ENCODE measurements around the gene CASP4. TPM values are rescaled to one million over a fixed set of nuclear protein-coding genes. Genes with fewer than 3 reads are reported as not detected.

The CASP4 gene
- polyA plus RNA-seq, 1 donor: 89.7 TPM

DNA sequence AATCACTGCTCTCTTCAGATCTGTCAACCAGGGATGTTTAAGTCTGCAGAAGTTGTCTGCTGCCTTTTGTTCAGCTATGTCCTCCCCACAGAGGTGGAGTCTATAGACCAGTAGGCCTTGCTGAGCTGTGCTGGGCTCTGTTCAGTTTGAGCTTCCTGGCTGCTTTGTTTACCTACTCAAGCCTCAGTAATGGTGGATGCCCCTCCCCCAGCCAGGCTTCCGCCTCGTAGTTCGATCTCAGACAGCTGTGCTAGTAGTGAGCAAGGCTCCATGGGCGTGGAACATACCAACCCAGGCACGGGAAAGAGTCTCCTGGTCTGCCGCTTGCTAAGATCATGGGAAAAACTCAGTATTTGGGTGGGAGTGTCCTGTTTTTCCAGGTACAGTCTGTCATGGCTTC lies 42.5 kb downstream of the CASP4 start:
- Histone ChIP-seq H3K27me3 (ENCODE audit: control insufficient read depth, insufficient read depth, low read length) (no peaks in the 10 kb centered on the region), H3K9me3 (ENCODE audit: control insufficient read depth, low read depth, low read length) (no peaks in the 10 kb centered on the region), H3K27ac (ENCODE audit: low read length) (no peak overlapping the region), H3K4me3 (ENCODE audit: low read length) (no peak overlapping the region), H3K36me3 (ENCODE audit: control insufficient read depth, insufficient read depth, low read length) (no peaks in the 10 kb centered on the region), H3K4me1 (ENCODE audit: control insufficient read depth, insufficient read depth, low read length) (no peaks in the 10 kb centered on the region)
- no peak for DNase-seq
- no CpG with 5 or more reads among the region's 6 CpGs for WGBS (ENCODE audit: insufficient coverage, low lambda C conversion rate)

DNA sequence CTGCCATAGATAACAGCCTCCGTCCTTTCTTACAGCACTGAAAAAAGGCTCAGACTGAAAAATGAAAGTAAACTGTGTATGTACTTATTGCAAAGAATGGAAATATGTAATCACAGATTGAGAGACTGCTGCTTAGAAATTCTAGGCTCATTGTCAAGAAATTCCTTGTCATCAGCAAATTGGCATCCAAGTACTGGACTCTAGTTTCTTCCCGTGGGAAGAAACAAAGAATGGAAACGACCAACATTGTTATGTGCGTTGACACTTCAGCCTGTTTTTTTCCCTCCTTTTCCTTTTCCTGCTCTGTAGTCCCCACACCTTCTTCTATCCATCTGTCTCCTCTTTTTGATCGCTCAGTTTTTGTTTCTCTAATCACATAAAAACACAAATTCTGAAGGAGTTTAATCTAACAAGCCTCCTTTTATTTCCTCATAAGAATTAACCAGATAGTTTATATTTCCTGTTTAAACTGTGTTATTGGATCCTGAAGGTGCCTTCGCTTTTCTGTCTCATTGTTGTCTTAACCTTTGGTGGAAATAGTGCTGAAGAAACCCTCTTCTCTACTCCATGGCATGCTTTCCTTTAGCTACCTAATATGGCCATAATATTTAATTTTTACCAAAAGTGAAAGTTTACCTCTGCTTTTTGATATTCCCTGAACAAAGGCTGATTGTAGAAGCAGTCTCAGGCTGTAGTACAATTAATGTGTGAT lies 50.1 kb downstream of the CASP4 start:
- H3K4me3 ChIP-seq (ENCODE audit: low read length): peak overlapping the region; percentile 20
- H3K27me3 ChIP-seq (ENCODE audit: control insufficient read depth, insufficient read depth, low read length): no peaks in the 10 kb centered on the region
- no peaks in the 10 kb centered on the region for H3K9me3 ChIP-seq (ENCODE audit: control insufficient read depth, low read depth, low read length)
- H3K27ac ChIP-seq (ENCODE audit: low read length): no peak overlapping the region
- peak; percentile 12 to 58 for DNase-seq
- no peaks in the 10 kb centered on the region for H3K36me3 ChIP-seq (ENCODE audit: control insufficient read depth, insufficient read depth, low read length)
- H3K4me1 ChIP-seq (ENCODE audit: control insufficient read depth, insufficient read depth, low read length): no peaks in the 10 kb centered on the region
- WGBS (ENCODE audit: insufficient coverage, low lambda C conversion rate): 47% methylated on average over 6 of the region's 6 CpGs

DNA sequence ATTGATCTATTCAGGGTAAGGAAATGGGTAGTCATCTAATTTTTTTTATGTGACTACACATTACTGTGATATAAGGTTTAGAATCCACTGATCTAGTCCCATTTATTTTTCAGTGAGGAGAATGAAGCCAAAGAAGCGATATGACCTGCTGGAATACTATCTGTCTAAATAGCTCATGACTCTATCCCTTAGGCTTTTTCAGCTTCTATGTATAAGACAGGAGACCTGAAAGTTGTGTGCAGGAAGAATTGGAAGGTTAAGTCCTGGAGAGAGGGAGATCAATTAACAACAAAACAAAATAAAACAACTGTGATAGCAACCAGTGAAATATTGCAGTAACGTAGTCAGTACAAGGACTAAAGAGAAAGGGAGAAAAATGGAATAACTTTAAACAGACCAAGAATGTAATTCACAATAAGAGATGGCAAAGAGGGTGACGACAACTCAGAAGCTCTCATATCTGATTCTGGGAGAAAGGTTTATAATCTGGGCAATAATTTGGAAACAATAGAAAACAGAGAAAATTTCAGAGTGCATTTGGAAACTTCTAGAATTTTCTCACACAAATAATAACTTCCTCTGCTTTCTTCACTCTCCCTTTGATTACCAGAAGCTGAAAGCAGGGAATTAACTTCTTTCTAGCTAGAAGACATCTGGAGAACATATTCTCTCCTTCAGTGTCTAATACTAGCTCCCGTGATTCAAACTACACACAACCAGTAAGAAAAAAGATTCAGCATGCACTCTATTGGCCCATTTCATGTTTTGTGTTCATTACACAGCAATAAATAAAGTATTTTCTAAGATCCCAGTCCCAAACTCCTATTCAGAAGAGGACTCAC lies 50.9 kb downstream of the CASP4 start:
- no peaks in the 10 kb centered on the region for H3K9me3 ChIP-seq (ENCODE audit: control insufficient read depth, low read depth, low read length)
- DNase-seq: no peak
- peak overlapping the region; percentile 0 for H3K27ac ChIP-seq (ENCODE audit: low read length)
- WGBS (ENCODE audit: insufficient coverage, low lambda C conversion rate): 75% methylated on average over 2 of the region's 4 CpGs
- no peaks in the 10 kb centered on the region for H3K4me1 ChIP-seq (ENCODE audit: control insufficient read depth, insufficient read depth, low read length)
- H3K4me3 ChIP-seq (ENCODE audit: low read length): peak overlapping the region; percentile 20
- H3K36me3 ChIP-seq (ENCODE audit: control insufficient read depth, insufficient read depth, low read length): no peaks in the 10 kb centered on the region
- H3K27me3 ChIP-seq (ENCODE audit: control insufficient read depth, insufficient read depth, low read length): no peaks in the 10 kb centered on the region

DNA sequence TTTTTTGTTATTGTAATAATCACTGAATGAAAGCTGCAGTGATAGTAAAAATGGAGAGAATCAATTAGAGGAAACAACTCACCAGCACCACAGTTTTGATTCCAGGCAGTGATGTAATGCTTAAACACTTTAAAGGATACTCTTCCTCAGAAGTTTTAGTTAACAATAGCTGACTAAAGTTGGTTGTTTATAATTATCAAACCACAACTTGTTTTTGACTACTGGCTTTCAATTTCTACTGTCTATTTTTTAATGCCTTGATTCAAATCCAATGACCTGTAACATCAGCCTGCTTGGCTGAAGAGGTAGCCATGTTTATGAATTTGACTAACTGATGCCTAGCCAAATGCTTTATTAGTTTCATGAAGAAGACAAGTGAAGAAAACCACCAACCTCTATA lies 51.9 kb downstream of the CASP4 start:
- Histone ChIP-seq H3K4me3 (ENCODE audit: low read length) (no peak overlapping the region), H3K36me3 (ENCODE audit: control insufficient read depth, insufficient read depth, low read length) (no peaks in the 10 kb centered on the region), H3K27ac (ENCODE audit: low read length) (no peak overlapping the region), H3K9me3 (ENCODE audit: control insufficient read depth, low read depth, low read length) (no peaks in the 10 kb centered on the region), H3K27me3 (ENCODE audit: control insufficient read depth, insufficient read depth, low read length) (no peaks in the 10 kb centered on the region), H3K4me1 (ENCODE audit: control insufficient read depth, insufficient read depth, low read length) (no peaks in the 10 kb centered on the region)
- no peak for DNase-seq

DNA sequence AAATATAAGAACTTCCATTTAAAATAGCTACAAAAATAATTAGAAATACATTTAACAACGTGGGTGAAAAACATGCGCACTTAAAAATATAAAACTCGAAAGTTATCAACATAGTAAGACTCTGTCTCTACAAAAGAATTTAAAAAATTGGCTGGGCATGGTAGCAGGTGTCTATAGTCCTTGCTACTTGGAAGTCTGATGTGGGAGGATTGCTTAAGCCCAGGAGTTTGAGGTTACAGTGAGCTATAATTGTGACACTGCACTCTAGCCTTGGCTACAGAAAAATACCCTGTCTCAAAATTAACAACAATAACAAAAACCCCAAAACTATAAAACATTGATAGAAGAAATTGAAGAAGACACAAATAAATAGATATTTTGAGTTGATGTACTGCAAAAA lies 56.3 kb downstream of the CASP4 start:
- Histone ChIP-seq H3K4me3 (ENCODE audit: low read length) (no peak overlapping the region), H3K27me3 (ENCODE audit: control insufficient read depth, insufficient read depth, low read length) (no peaks in the 10 kb centered on the region), H3K4me1 (ENCODE audit: control insufficient read depth, insufficient read depth, low read length) (no peaks in the 10 kb centered on the region), H3K27ac (ENCODE audit: low read length) (no peak overlapping the region), H3K9me3 (ENCODE audit: control insufficient read depth, low read depth, low read length) (no peaks in the 10 kb centered on the region), H3K36me3 (ENCODE audit: control insufficient read depth, insufficient read depth, low read length) (no peaks in the 10 kb centered on the region)
- no peak for DNase-seq
- no CpG with 5 or more reads among the region's 3 CpGs for WGBS (ENCODE audit: insufficient coverage, low lambda C conversion rate)

DNA sequence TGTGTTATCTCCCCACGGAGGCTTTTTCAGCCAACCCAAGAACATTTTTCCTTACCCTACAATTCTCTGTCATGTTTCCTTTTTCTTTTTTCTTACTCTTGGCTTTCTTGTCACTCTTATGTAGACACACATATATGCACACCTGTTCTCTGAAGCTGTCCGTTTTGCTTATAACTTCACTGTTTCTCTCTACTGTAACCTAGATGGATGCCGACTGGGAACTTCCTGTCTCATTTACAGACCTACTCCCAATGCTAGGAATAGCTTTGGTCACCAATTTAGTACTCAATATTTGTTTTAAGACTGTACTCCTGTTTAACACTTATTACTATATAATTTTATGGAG lies 60.2 kb downstream of the CASP4 start:
- H3K36me3 ChIP-seq (ENCODE audit: control insufficient read depth, insufficient read depth, low read length): no peaks in the 10 kb centered on the region
- no peak overlapping the region for H3K27ac ChIP-seq (ENCODE audit: low read length)
- DNase-seq: no peak
- no peaks in the 10 kb centered on the region for H3K4me1 ChIP-seq (ENCODE audit: control insufficient read depth, insufficient read depth, low read length)
- WGBS (ENCODE audit: insufficient coverage, low lambda C conversion rate): 93% methylated on average over 2 of the region's 3 CpGs
- no peaks in the 10 kb centered on the region for H3K27me3 ChIP-seq (ENCODE audit: control insufficient read depth, insufficient read depth, low read length)
- no peak overlapping the region for H3K4me3 ChIP-seq (ENCODE audit: low read length)
- H3K9me3 ChIP-seq (ENCODE audit: control insufficient read depth, low read depth, low read length): no peaks in the 10 kb centered on the region

DNA sequence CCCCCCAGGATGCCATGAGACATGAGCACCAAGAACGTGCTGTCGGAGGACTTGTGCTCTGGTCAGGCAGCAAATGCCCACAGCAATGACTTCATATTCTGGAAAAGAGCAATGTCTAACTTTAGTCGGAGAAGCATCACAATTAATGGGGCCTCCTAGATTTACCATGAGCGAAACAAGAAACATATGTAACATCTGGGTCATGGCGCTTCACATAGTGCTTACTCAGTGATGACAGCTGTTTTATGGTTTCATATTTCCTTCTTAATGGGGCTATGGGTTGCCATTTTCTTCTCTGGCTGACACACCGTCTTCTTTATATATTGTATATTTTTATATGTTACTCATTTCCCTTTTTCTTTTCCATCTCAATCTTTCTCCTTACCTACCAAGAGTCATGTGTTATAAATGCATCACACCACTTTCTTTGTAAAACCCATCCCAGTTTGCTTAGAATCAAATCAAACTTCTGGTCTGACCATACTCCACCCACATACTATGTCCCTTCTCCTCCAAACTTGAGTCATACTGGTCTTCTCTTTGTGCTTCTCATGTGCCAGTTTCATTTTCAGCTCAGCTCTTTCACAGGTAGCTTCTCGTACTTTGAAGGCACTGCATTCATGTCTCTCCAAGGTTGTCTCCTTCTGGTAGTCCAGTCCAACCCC lies 60.7 kb downstream of the CASP4 start:
- 100% methylated on average over 1 of the region's 7 CpGs for WGBS (ENCODE audit: insufficient coverage, low lambda C conversion rate)

DNA sequence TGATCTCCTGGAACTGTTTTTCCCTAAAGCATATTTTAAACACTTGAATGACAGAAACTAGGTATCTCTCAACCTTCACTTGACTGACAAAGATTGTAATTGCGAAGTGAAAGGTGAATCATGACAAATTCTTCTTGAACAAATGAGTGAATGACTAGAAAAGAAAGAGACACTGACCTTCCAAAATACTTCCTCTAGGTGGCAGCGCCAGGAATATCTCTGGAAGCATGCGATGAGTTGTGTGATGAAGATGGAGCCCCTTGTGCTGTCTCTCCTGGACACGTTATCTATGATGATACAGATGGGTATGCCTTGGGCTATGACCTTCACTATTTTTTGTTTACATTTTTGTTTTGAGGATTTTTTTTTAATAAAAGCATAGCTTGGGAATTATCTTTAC lies 63.1 kb downstream of the CASP4 start:
- Histone ChIP-seq H3K27me3 (ENCODE audit: control insufficient read depth, insufficient read depth, low read length) (no peaks in the 10 kb centered on the region), H3K4me3 (ENCODE audit: low read length) (no peak overlapping the region), H3K36me3 (ENCODE audit: control insufficient read depth, insufficient read depth, low read length) (no peaks in the 10 kb centered on the region), H3K27ac (ENCODE audit: low read length) (no peak overlapping the region), H3K4me1 (ENCODE audit: control insufficient read depth, insufficient read depth, low read length) (no peaks in the 10 kb centered on the region), H3K9me3 (ENCODE audit: control insufficient read depth, low read depth, low read length) (no peaks in the 10 kb centered on the region)
- 63% methylated on average over 2 of the region's 4 CpGs for WGBS (ENCODE audit: insufficient coverage, low lambda C conversion rate)
- no peak for DNase-seq

More for the DNA sequence above, 60.7 kb downstream of the CASP4 start:
- Histone ChIP-seq H3K36me3 (ENCODE audit: control insufficient read depth, insufficient read depth, low read length) (no peaks in the 10 kb centered on the region), H3K4me3 (ENCODE audit: low read length) (no peak overlapping the region), H3K27me3 (ENCODE audit: control insufficient read depth, insufficient read depth, low read length) (no peaks in the 10 kb centered on the region), H3K4me1 (ENCODE audit: control insufficient read depth, insufficient read depth, low read length) (no peaks in the 10 kb centered on the region), H3K9me3 (ENCODE audit: control insufficient read depth, low read depth, low read length) (no peaks in the 10 kb centered on the region), H3K27ac (ENCODE audit: low read length) (no peak overlapping the region)
- DNase-seq: no peak

DNA sequence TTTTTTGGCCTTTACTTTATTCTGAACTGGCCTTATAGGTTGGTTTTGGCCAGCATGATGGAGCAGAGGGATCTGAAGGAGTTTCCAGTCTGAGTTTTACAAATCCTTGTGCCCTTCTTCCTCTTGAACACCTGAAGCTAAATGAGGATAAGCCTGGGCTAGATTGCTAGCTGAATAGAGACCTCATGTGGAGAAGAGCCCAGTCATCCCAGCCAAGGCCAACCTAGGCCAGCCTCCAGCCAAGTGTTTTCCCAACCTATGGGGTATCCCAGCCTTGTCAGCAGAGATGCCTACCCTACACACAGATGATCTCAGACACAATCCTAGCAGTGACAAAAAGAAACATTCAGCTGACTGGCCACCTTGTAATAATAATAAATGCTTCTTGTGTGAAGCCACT lies 69.1 kb downstream of the CASP4 start:
- Histone ChIP-seq H3K4me1 (ENCODE audit: control insufficient read depth, insufficient read depth, low read length) (no peaks in the 10 kb centered on the region), H3K27me3 (ENCODE audit: control insufficient read depth, insufficient read depth, low read length) (no peaks in the 10 kb centered on the region), H3K4me3 (ENCODE audit: low read length) (no peak overlapping the region), H3K27ac (ENCODE audit: low read length) (no peak overlapping the region), H3K36me3 (ENCODE audit: control insufficient read depth, insufficient read depth, low read length) (no peaks in the 10 kb centered on the region), H3K9me3 (ENCODE audit: control insufficient read depth, low read depth, low read length) (no peaks in the 10 kb centered on the region)
- no peak for DNase-seq

DNA sequence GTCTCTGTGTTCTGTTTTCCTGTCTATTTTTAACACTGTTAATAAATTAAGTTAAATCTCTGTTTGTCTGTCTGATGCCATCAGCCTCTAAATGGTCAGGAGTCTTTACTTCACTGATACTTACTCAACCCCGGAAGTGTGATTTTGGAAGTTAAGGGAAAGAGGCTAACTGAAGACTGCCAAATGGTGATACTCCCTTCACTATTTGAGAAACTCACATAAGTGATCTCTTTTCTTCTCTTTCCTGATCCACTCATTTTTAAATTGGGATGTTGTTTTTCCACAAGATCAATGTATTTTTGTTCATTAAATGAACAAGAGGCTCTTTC lies 69.7 kb downstream of the CASP4 start:
- no peaks in the 10 kb centered on the region for H3K36me3 ChIP-seq (ENCODE audit: control insufficient read depth, insufficient read depth, low read length)
- no peak overlapping the region for H3K4me3 ChIP-seq (ENCODE audit: low read length)
- H3K27me3 ChIP-seq (ENCODE audit: control insufficient read depth, insufficient read depth, low read length): no peaks in the 10 kb centered on the region
- no peaks in the 10 kb centered on the region for H3K4me1 ChIP-seq (ENCODE audit: control insufficient read depth, insufficient read depth, low read length)
- no CpG with 5 or more reads among the region's 1 CpG for WGBS (ENCODE audit: insufficient coverage, low lambda C conversion rate)
- peak overlapping the region; percentile 22 for H3K27ac ChIP-seq (ENCODE audit: low read length)
- no peak for DNase-seq
- H3K9me3 ChIP-seq (ENCODE audit: control insufficient read depth, low read depth, low read length): no peaks in the 10 kb centered on the region

Data from large intestine (tissue), 3 donors.